Activated CD4-positive, alpha-beta T cell treated with anti-CD3 and anti-CD28 coated beads, Interleukin-2, amount 50 U/mL, for 1 hour (primary cell): ENCODE data around the gene POLA2.
"Not testable (repeated sequence)": the region's sequence is repeated elsewhere in the genome, so short reads cannot be mapped to it uniquely, and the experiment has no call there.

Experiments used
- DNase-seq: peaks from one replicate; pipeline ENCODE4 v3.0.0-alpha.2; 2020

The POLA2 gene

GRCh38 chr11:65310215-65310614, 48.5 kb downstream of the POLA2 start:
- no peak for DNase-seq

DNA sequence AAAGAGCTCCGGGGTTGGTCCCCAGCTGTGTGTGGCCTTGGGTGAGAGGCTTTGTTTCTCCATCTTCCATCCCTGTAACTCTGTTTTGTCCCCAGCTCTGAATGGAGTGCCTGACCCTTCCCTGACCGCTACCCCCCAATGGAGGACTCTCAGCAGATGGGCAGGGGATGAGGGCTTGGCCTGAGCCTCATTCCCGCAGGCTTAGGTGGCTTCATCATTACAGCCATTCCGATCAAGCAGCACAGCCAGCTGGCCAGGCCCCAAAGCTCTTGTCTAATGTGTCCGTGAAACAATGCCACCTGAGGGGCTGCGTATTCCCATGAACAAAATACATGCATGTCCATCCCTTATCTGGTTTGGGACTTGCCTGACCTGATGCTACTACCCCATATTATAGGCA, 49.0 kb downstream of the POLA2 start:
- DNase-seq, result no peak

GRCh38 chr11:65311170-65311678, 49.5 kb downstream of the POLA2 start:
- no peak for DNase-seq

DNA sequence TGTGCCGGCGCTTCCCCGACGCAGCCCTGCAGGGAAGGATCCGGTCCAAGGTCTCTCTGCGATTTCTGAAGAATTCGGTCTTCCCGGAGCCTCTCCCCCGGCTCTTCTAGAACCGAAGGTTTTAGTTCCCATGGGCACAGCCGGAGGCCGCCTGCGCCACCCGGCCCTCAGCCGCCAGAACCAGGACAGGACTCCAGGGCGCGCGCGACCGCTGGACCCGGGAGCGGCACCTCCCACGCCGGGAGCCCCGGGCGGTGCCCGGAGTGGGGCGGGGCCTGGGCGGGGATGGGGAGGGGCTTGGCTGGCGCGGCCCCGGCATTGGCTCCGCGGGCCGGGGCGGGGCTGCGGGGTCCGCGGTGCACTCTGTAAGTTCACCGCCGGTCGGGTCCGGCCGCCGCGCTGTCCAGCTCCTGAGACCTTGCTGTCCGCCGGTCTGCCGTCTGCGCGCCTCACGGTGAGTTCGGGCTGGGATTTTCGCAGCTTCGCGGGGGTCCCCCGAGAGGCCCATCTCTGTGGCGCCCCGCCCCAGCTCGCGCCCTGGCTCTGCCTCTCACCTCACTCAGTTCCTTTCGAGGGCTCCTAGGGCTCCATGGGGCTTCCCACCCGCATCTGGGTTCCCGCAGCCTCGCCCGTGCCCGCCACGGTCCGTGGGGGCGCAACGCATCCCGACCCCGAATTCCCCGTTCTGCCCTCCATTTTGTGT, 52.9 kb downstream of the POLA2 start, which contains the start of gene CDC42EP2:
Gene CDC42EP2 (plus strand): TSS at position 366 of the 703 bp plus-strand sequence. CDS start 6,033 bp downstream, outside the sequence.
- peak; percentile 71 for DNase-seq

DNA sequence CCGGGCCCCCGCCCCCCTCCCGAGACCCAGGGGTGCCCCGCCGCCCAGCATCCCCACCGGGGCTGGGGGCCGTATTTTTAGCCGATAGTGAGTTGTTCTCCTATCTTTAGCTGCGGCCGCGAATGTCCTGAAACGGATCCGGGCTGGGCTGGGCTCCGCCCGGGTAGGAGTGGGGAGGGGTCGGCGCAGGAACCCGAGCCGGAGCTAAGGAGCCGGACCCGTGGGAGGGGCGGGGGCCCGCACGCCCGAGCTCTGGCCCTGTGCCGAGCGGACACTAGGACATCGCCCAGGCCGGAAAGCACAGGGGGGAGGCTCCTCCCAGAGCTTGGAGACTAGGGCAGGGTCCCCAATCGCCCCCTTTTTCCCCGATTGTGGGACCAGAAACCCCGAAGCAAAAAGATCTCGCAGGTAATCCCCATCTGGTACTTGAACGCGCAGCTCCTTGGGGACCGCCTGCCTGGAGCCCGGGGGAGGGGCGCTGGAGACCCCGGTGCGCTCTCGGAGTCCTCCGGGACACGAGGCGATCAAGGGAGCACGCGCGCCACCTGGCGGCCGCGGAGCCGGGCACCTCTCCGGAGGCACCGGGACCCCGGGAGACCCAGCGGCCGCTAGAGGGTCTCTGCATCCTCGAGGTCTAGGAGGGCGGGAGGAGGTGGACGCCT, 53.6 kb downstream of the POLA2 start:
- DNase-seq, result peak; percentile 77

- DNase-seq, result no peak
These were observed 54.1 kb downstream of the POLA2 start for GRCh38 chr11:65315866-65316226.

DNA sequence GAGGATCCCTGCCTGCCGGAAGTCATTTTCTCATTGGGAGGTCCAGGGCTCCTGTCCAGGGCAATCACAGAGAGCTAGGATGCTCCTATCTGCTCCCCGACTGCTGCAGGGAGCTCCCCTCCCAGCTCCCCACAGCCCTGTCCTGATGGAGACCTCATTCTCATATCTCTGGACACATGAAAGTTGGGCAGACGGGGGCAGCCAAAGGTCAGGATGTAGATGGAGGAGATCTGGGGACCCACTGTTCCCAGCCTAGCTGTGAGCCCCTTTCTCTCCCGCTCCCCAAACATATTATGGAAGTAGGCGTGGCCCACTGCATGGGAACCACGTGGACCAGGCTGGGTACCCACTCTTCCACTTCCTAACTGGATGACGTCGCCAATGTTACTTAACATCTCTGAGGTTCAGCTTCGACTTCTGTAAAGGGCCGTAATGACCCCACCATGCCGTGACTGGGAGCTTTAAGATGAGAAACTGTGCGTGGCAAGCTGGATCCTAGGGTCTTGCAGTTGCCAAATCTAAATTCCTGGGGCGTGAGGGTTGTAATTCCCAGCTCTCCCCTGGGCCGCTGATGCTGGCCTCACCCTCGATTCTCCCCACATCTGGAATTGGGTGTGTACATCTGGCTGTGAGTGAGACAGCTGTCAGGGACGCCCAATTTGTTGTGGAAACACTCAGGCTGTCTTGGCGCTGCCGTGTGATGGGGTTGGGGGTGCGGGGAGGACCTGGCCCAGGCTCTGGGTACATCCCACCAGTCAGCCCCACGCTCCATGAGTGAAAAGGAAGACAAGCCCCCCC, 54.7 kb downstream of the POLA2 start:
- DNase-seq, result no peak

DNA sequence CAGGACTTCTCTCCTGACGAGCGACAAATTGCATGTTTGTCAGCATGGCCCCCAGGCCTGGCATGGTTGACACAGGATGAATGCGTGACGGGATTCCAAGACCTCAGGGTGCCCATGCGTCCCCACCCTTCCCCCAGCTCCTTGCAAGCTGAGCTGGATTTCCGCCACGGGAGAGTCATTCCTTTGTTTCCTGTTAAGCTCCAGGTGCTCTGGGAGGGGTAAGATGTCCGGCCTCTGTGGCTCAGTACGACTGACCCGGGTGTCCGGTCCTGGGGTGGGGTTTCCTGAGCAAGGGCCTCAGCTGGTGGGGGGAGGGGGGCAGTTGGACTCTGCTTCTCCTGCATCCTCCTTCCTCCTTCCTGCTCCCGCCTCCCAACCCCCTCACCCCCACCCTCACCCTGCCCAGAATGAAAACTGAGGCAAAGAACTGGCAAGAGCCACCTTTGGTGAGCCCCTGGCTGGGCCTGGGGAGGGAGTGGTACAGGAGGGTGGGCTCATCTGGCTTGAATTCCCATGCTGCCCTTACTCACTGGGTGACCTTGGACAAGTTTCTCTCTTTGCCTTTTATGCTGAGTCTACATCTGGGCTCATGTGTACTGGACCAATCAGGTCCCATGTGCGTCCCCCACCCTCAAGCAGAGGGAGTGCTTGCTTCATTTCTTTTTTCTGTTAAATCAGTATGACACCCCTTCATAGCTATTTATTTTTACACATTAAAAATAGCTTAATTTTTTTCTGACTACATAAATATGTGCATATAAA, 55.4 kb downstream of the POLA2 start:
- DNase-seq, result no peak

DNA sequence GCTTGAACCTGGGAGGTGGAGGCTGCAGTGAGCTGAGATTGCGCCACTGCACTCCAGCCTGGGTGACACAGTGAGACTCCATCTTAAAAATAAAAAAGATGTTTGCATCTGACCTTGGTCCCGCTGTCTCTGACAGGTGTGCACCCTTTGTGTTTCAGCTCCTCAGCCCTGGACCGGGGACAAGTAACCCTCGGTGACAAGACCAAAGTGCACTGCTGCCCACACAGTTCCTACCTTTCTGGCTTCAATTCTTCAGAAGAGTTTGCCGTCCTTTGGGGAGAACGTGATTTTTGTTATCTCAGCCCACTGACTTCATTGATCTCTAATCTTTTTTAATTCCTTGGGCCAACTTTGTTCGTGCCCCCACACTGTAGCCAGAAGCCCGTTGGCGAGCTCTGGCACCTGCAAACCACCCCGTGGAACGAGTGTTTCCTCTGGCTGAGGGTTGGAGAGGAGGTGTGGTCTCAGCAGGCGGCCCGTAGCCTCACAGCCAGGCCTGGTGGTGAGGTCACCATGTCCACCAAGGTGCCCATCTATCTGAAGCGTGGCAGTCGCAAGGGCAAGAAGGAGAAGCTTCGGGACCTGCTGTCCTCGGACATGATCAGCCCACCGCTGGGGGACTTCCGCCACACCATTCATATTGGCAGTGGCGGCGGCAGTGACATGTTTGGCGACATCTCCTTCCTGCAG, 58.8 kb downstream of the POLA2 start:
- DNase-seq, result no peak

GRCh38 chr11:65321076-65321475, 59.3 kb downstream of the POLA2 start:
- no peak for DNase-seq

GRCh38 chr11:65321828-65322485, 60.2 kb downstream of the POLA2 start:
- DNase-seq, result no peak

DNA sequence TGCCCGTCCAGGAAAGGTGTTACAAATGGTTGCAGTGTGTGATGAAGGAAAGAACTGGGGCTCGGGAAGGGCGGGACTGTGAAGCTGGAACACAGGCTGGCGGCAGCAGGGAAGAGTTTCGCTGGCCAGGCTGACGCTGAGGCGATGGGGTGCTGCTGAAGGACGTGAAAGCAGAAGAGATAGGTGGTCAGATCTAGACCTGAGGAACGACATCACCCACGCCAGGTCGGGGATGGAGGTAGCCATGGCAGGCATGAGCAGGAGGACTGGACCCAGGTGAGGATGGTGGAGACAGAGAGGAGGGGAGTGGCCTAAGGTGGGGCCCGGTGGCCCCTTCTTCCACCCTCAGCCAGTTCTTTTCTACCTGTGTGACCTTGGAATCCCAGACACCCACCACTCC, 62.1 kb downstream of the POLA2 start:
- no peak for DNase-seq

- no peak for DNase-seq
These were observed 63.7 kb downstream of the POLA2 start for GRCh38 chr11:65325435-65325834.

DNA sequence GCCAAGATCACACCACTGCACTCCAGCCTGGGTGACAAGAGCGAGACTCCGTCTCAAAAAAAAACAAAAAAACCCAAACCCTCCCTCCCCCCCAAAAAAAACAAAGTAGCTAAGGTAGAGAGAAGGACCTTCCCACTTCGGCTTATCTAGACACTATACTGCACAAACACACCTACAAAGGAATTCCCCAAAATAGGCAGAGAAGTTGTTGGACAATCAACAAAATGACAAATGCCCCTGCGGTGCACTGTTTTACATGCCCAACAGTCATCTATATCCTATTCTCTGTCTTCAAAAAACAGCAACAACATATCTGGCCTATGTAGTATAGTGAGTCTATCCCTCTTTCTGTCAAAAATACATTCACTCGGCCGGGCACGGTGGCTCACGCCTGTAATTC, 65.3 kb downstream of the POLA2 start:
- DNase-seq, result no peak

DNA sequence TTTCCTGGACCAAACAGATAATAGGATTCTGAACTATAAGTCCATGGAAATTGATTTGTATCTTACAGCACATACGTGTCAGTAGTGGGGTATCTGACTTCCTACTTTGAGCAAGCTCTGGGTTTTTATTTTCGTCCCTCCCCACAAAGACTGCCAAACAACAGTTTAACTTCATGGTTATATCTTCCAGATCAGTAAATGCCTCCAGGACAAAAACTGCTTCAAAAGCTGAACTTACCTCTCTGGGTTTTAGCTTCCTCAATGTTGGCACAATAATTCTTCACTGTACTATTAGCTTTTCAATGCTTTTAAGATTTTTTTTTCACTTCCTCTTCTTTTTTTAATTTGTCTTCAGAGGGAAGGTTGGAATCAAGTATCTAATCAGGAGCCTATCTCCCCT, 67.7 kb downstream of the POLA2 start:
- DNase-seq, result no peak

DNA sequence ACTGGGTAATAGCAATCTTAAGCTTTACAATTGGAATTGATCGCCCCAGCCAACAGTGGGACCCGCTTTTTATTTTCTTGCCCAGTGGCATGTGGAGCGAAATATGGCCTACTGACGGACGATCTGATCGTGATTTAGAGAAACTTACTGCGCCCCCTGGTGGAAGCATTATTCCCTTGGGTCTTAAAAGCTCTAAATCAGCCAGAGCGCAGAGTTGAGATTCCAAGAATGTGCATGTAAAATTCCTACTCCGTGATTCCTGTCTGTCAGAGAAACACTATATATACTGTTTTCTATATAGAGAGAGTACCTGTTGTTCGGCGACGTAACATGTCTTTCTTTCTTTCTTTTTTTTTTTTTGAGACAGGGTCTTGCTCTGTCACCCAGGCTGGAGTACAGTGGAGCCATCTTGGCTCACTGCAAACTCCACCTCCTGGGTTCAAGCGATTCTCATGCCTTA, 68.2 kb downstream of the POLA2 start:
- peak; percentile 82 for DNase-seq

- no peak for DNase-seq
These were observed 68.8 kb downstream of the POLA2 start for GRCh38 chr11:65330544-65330943.

DNA sequence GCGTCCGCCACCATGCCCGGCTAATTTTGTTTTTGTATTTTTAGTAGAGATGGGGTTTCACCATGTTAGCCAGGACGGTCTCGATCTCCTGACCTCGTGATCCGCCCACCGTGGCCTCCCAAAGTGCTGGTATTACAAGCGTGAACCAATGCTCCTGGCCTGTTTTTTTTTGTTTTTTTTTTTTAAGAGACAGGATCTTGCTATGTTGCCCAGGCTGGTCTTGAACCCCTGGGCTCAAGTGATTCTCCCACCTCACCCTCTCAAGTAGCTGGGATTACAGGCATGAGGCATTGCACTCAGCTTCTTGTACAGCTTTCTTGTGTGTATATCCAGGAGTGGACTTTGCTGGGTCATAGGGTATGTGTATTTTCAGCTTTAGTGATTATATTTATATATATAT, 70.8 kb downstream of the POLA2 start:
- DNase-seq, result not testable (repeated sequence)

GRCh38 chr11:65334696-65335295, 73.0 kb downstream of the POLA2 start:
- no peak for DNase-seq

- DNase-seq, result no peak
These were observed 76.9 kb downstream of the POLA2 start for GRCh38 chr11:65338676-65339075.

DNA sequence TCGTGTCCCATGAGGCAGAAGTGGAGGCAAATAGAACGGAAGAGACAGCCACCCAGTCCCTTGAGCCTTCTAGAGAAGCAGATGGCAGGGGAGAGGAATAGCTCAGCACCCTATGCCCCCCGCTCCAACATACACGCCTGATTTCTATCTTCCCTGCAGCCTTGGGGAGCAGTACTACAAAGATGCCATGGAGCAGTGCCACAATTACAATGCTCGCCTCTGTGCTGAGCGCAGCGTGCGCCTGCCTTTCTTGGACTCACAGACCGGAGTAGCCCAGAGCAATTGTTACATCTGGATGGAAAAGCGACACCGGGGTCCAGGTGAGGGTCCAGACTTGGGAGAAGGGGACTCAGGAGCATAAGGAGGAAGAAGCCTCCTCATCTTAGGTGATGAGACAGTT, 78.5 kb downstream of the POLA2 start:
- no peak for DNase-seq
